GM18907 (cell line): Measurements from ENCODE around the gene ERVFRD-1.

Experiments
- ATAC-seq: cut with Tn5 transposase; IDR thresholded peaks from one replicate; pipeline ENCODE4 v1.9.1; 2021; ENCODE audit warnings: mild to moderate bottlenecking, moderate library complexity; ENCODE audit not compliant: unreplicated experiment

The ERVFRD-1 gene, protein sequence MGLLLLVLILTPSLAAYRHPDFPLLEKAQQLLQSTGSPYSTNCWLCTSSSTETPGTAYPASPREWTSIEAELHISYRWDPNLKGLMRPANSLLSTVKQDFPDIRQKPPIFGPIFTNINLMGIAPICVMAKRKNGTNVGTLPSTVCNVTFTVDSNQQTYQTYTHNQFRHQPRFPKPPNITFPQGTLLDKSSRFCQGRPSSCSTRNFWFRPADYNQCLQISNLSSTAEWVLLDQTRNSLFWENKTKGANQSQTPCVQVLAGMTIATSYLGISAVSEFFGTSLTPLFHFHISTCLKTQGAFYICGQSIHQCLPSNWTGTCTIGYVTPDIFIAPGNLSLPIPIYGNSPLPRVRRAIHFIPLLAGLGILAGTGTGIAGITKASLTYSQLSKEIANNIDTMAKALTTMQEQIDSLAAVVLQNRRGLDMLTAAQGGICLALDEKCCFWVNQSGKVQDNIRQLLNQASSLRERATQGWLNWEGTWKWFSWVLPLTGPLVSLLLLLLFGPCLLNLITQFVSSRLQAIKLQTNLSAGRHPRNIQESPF

DNA sequence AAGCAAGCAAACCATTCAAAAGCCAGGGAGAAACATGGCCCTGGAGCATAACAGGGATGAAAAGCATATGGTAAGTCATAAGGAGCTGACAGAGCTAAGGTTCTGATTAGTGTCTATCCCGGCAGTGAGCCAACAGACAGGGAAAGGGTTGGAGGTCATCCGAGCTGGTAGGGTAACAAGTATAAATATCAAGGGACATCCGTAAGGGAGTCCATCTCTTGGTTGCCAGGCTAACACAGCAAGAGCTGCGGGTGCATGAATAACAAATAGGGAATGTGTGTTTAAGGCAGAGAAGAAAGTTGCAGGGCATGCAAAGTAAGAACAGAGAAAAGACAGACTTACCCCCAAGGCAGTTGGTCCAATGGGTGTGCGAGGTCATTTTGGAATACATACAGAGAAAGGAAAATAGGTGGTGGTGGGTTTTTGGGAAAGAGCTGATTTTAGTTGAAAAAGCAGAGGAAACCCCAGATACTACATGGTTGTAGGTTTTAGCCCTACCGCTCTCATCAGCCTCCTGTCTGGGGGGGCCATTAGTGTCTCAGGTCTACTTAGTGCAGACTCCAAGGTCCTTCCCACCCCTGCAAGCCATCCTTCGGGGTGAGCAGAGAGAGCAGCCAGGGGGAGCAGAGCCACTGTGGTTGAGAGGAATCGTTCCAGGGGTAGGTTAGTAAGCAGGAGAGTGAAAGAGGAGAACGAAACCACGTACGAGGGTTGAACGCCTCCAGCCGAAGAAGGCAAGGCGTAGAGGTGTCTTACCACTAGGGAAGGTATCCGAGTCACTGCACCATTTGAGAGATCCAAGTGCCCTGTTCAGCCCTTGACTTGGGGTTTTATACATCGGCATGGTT lies at the start of gene ERVFRD-1:
TSS of gene ERVFRD-1 (minus strand) at position 805 of the 848 bp plus-strand sequence. CDS start 6,415 bp downstream, outside the sequence.
- no peak for ATAC-seq

DNA sequence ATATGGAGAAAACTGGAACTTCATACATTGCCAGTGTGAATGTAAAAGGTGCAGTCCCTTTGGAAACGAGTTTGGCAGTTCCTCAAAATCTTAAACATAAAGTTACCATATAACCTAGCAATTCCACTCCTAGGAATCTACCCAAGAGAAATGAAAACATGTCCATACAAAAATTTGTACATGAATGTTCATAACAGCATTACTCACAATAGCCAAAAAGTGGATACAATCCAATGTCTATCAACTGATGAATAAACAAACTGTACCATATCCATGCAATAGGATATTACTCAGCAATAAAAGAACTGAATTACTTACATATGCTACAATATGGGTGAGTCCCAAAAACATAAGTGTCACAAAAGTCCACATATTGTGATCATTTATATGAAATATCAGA lies 48.7 kb upstream of the ERVFRD-1 start:
- no peak for ATAC-seq

DNA sequence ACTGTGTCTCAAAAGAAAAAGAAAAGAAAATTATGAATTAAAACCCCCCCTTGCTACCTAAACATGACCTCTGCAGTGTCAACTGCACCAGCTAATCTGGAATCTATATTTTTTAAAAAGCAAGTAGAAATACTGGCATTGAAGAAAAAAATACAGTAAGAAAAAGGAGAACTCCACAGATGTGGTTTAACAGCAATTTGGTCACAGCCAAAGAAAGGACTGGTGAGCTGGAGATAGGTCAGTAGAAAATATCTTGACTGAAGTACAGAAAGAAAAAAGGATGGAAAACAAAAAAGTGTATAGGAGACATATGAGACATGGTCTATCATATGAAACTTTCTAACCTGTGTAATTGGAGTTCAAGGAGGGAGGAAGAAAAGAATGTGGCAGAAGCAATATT lies 44.1 kb upstream of the ERVFRD-1 start:
- no peak for ATAC-seq

DNA sequence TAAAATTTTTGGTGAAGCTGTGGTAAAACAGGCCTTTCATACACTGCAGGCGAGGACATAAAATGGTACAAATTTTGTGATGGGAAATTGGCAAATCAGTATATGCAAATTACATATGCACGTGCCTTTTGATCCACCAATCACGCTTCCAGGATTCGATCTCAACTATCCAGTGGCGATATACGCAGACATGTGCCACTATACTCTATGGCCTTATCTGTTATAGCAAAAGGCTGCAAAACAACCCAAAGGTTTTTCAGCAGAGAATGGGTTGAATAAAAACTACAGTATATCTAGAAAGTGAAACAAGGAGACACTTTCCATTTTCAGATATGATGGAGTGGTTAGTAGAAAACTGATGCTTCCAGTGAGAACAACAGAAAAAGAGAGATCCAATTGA lies 41.9 kb upstream of the ERVFRD-1 start:
- no peak for ATAC-seq

DNA sequence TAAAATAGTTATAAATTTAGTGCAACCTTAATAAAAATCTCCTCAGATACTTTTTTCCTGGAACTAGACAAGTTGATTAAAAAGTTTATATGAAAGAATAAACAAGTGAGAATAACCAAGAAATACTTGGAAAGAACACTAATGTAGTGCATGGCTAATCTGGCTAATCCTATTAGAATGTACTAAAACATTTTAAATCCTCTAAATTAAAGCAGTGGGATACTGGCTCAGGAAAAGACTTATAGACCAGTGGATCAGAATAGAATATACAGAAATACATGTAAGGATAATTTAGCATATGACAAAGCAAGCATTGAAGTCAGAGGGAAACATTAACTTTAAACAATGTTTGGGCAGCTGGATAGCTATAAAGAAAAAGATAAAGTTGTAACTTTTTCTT lies 41.1 kb upstream of the ERVFRD-1 start:
- no peak for ATAC-seq

DNA sequence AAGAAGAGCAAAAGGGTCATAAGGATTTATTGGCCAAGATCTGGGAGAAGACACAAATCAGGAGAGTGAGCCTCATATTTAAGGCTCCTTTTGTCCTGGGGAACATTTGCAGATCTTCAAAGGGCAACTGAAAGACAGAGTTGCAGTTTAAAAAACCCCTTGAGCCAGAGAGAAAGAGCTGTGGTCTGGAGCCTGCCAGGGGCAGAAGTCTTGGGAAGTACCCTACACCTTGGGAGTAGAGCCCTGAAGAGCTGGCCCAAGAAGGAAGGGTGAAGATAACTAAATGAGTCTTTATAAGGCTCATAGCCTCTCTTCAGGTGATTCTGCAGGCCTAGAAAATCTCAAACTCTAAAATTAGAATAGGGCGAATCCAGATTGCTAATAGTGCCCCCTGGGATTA lies 40.0 kb upstream of the ERVFRD-1 start:
- no peak for ATAC-seq

DNA sequence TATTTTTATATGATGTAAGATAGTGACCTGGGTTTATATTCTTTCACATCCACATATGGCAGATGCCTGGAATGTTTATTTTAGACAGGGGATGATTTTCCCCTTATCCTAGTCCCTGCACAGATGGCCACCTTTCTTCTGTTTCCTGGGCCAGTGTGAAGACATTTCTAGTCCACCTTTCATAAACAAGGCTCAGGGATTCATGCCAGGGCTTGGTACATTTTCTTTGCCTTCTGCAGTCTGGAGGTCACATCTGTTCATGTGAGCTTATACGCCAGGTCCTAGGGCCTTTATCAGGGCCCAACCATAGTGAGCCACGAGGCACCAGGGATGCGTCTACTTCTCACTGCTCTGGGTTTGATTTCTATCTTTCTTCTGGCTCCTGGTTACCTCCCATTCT lies 38.0 kb upstream of the ERVFRD-1 start:
- no peak for ATAC-seq

DNA sequence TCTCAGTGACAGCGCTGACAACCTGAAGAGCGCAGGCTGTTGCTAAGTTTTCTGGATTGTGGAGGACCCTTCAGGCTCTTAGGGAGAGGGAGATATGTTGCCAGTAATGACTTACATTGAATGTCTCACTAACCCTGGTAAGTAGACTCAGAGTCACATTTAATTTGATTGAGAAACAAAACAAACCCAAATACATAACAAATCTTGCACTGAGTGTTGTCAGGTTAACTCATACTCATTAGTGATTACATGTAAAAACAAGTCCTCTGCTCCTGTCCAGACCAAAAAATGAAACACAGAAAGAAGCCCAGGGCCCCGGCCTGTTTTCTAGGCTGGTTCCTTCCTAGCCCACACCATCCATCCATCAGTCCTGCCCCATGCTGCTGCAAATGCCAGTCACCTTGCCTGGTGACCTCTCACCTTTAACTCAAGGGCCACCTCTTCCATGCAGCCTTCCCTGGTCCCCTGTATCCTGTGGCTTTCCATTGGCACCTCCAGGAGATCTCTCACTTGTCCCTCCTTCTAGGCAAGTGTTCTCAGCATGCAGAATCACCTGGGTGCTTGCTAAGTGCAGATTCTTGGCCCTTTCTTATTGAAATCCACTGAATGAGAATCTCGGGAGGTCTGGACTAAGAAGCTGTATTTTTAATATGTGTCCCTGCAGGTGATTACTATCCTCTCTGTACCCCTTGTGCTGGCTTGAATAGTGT lies 34.7 kb upstream of the ERVFRD-1 start:
- no peak for ATAC-seq

DNA sequence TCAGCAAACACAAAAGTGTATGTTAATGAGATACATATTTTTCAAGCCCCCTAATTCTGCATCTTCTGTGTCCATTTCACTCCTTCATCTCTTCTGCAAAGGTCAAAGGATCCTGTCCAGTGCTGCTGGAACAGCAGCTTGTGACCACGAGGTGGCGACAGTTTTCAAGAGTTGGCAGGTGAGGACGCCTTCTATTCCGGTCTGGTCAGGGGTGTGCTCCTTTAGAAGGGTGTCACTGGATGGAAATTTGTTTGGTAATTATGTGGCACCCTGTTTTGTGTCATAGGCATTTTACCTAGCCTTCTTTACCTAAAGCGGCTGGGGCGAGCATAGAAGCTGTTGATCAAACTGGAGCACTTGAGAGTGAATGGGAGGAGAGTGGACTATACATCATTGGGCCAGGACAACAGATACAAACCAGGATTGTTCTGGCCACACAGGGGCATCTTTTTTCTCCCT lies 32.9 kb upstream of the ERVFRD-1 start:
- ATAC-seq: peak; percentile 85

DNA sequence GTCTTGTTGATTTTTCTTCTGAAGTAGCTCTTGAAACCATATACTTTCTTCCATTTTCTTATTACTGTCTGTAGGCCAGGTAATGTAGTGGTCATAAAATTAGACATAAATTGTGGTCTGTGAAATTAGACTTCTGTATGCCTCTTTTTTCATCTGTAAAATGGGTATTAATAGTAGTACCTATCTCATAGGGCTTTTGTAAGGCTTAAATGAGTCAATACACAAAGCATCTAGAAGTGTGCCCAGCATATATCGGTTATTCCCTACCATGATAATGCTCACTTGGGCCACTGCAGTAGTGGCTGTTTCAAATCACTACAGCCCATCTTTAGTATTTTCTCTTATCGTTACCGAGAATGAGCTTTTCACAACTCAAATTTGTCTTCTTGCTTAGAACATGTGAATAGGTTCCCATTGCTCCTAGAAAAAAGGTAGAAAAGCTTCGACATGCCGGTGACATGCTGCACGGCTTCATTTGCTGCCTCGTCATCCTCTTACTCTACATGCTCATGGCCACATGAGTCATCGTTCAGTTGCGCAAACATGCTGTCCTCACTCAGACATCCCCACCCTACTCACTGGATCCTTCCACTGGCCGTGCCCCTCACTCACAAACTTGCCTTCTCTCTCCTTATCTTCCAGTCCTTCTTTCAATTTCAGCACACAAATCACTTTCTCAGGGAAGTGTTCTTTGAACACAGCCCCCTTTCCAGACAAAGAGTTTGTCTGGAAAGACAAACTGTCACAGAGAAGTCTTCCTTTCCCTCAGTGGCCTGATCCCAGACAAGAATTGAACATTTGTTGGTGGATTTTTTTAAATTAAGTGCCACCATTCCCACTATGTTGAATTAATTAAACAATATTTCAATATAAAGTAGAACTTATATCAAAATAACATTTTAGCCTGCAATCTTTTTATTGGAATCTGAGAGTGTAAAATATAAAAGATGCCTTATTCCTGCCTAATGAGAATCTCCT lies 32.2 kb upstream of the ERVFRD-1 start:
- no peak for ATAC-seq

DNA sequence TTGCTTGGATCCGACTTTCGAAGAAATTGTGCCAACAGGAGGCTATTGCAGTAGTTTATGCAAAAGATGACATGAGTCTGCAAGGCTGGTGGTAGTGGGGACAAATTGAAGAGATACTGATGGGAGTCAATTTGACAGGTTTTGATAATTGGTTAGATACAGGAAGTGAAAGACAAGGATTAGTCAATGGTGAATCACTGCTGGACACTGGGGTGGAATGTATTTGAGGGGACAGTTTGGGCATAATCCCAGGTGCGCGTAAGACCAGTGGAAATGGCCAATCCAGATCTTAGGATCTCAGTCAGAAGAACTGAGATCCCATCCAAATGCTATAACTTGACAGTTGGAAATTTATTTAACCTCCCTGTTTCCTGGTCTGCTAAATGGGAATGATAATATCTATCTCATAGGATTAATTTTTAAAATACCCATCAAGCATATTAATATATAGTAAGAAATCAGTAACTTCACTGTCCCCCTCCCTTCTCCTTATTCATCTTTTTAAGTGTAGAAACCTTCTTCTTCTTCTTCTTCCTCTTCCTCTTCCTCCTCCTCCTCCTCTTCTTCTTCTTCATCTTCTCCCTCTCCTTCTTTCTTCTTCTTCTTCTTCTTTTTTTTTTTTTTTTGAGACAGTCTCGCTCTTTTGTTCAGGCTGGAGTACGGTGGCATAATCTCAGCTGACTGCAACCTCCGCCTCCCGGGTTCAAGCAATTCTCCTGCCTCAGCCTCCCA lies 30.9 kb upstream of the ERVFRD-1 start:
- no peak for ATAC-seq

DNA sequence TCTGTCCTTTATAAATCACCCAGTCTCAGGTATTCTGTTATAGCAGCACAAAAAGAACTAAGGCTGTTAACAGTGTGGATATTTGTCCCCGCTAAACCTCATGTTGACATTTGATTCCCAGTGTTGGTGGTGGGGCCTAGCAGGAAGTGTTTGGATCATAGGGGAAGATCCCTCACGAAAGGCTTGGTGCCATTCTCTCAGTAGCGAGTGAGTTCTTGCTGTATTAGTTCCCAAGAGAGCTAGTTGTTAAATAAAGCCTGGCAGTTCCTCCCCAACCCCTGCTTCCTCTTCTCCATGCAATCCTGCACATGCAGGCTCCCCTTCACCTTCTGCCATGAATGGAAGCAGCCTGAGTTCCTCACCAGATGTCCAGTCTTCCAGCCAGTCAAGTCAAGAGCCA lies 29.8 kb upstream of the ERVFRD-1 start:
- no peak for ATAC-seq

DNA sequence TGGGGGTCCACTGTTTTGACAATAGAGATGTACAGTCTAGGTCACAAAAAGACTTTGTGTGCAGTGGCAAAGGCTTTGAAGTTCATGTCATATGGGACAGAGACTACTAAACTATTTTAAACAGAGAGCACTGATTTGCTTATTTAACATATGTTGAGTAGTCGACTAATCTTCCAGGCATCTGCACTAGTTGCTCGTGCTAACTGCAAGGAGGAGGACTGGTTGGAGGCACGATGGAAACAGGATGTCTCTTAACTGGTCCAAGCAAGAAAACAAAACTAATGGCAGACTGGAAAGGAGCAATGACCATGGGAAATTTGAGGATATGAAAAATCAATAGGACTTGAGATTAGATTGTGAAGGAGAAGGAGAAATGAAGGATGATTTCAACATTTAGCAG lies 28.5 kb upstream of the ERVFRD-1 start:
- no peak for ATAC-seq

DNA sequence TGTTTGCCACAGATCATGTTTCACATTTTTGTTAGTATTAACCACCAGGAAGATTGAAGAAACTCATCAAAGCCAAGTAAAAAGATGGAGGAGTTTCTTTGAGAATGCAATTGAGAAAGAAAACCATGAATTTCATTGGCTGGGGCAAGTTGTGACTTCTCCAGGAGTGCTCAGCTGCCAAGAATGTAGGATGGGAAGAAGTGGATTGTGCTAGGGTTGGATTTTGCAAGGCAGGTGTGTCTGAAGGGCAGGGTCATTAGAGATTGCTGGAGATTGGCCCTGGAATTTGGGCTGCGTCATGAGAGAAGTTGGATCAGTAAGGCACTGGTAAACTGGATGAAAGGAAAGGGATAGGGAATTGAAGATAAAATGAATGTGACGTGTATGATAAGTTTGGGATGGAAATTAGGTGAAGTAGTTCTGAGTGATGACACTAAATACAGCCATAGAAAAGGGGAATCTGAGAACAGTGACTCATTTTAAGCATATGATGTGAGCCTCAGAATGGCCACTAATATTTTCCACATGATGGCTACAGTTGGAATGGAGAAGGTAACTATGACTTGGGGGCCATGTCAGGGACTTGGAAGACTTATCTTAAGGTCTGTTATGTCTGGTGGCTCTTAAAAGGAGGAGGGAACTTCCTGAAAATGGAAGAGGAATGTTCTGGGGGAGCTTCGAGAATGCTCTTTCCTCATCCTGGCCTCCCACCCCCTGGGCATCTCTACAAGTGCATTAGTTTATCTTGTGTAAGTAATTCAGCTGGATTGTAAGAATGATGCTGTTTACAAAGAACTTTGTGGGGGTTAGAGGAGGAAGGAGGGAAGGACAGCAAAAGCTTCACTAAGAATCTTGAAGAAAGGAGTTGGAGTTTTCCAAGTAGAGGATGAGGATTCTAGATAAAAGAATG lies 27.8 kb upstream of the ERVFRD-1 start:
- no peak for ATAC-seq

DNA sequence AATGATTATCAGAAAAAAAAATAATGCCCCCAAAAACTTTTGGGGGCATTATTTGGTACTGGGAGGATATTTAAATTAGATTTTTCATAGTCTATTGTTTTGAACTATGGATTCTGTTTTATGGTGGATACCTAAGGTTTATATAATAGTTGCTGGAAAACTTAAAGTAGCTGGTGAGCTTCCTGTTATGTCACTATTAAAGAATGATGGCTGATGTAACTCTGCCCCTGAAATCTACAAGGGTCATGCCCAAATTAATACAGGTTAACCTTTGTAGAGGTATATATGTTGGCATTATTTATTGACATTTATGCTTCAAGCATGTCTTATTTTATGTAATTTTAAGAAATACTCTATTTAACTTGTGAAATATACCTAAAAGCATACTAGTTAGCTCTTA lies 25.3 kb upstream of the ERVFRD-1 start:
- ATAC-seq: no peak

DNA sequence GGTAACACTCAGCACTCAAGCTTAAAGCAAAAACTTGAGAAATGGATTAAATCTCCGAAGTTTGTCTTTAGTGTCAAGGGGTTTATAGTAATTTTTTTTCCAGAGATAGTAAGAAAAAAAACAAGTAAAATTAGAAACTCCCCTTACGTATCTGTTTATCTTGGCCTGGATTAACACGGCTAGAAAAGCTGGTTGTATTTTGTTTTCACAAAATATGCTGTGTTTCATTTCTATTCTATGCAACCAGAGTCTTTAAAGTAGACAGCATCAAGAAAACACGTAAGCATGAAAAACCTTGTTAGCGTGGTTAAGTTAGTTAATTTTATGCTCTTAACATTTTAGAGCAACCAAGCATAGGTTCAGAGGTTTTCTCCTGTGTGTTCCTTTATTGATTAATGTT lies 21.8 kb upstream of the ERVFRD-1 start:
- ATAC-seq: no peak

DNA sequence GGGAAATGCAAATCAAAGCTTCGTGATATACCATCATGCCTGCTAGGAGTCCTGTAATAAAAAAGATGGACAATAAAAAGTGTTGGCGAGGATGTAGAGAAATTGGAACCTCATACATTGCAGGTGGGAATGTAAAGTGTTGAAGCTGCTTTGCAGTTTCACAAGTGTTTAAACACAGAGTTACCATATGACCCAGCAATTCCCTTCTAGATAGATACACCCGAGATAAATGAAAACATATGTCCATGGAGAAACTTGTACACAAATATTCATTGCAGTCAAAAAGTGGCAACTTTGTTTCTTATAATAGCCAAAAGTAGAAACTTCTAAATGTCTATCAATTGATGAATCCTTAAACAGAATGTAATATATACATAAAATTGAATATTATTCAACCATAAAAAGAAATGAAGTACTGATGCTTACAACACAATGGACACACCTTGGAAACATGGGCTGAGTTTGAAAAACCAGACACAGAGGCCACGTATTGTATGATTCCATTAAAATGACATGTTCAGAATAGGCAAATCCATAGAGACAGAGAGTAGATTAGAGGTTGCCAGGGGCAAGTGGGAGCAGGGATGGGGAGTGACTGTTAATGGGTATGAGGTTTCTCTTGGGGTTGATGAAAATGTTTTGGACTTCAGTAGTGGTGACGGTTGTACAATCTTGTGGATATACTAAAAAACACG lies 20.8 kb upstream of the ERVFRD-1 start:
- ATAC-seq: no peak

DNA sequence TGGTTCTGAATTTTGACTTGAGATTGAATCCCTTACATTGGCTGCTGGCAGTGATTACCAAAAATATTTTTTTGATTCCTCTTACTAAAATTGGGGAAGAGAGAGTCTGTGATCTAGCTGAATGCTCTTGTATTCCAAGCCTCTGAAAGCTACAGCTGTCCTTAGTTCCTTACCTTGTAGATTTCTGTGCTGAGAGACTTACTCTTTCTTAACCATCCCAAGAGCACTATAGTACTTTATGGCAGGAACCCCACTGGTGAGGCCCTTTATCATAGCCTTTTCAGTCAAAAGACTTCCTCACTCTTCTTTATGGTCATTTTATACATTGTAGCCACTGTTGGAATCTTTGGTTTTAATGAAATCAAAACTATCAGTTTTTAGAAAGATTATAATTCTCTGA lies 19.1 kb upstream of the ERVFRD-1 start:
- ATAC-seq: no peak
